HG03159 (cell line): ENCODE measurements around the gene ADCY2.

Experiments used
- ATAC-seq: cut with Tn5 transposase; IDR thresholded peaks from one replicate; pipeline ENCODE4 v1.9.1; 2021; ENCODE audit warnings: mild to moderate bottlenecking, moderate library complexity; ENCODE audit not compliant: unreplicated experiment

The ADCY2 gene

DNA sequence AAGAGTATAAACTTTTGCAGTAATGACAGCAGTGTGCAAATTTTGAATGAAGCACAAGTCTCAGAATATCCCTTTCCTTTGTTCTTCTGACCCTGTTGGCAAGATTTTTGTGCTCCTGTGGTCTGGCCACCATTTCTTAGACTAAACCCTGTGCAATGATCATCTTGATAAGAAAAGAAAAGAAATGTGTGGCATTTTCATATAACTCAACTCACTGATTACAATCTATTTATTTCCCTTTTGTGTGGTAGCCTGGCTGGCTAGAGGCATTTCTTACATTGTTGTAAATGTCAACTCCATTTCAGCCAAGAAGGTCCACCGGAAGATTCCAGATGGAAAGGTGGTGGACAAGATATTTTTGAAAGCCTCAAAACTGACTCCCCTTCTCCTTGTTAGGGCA, 41.9 kb downstream of the ADCY2 start:
- no peak for ATAC-seq

DNA sequence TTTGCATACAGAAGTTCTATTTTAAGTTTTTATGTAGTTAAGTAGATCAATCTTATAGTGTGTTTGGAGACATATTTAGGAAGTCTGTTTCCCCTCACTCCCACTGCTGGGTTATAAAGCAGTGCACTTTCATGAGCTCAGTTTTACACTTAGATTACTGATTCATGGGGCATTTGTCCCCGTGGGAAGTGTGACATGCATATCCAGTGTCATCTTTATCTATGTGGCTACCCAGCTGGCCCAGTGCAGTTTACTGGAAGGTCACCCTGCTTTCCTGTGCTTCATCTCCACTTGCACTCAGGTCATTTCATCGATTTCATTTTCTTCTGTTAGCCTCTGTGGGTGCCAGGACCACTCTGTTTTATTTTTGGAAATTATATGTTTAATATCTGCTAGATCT, 49.1 kb downstream of the ADCY2 start:
- ATAC-seq, result no peak

DNA sequence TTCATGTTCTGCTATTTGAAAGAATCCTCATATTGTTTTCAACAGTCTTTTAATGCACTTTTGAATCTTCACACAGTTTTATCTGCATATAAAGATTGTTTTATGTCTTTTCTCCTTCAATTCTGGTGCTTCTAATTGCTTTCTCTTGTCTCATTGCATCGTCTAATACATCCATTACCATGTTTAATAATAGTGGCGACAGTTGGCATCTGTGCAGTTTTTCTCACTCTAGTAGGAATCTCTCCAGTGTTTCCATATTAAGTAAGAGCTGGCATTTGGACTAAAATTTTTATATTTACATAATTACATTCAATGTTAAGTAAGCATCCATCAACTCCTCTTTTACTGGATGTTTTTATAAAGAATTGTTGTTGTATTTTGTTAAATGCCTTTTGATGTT, 49.9 kb downstream of the ADCY2 start:
- ATAC-seq, result no peak

DNA sequence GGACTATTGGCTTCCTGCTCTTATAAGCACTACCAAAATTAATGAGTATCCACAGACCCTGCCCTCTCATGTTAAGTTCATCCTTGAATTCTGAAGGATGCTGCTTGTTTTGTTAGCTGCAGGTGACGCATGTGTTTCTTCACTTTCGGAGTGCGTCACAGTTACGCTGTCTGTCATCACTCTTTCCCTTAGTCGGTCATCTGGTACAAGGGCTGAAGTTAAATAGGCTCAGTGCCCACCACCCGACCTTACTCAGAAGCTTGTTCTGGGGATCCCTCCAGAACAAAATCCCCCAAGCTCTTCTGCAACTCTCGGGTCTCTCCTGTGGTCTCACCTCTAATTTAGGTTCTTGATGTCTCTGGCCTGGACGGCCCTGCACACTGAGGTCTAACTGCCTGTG, 51.0 kb downstream of the ADCY2 start:
- ATAC-seq, result no peak

DNA sequence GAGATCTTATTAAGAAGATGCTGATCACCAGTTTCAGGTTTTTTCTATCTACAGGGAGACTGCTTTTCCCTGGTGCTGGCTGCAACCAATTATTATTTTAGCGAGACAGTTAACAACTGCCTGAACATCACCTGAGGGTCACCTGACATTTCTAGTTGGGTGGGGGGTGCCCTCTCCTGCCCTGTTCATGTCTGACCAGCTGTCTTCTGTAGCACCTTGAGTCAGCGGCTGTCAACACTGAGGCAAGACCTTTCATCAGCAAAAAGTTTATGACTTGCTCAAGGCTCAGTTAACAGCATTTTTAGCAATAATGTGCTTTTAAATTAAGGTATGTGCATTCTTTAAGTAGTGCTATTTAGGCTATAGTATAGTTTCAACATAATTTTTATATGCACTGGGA, 58.0 kb downstream of the ADCY2 start:
- ATAC-seq, result no peak

DNA sequence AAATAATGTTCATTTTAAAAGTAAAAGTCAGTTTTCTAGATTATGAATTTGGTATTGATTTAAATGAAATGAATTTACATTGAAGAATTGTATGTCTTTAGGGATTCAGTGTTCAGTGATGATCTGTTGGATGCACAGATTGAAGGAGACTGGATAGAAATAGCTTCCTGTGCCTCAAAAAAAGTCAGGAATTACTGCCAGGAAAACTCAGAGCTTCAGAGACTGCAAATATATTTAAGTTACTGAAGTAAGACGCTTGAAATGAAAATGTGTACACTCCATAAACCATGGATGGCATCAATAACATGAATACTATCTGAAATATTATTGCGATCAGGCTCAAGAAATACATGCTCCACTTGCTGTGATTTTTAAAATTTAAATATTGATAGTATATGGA, 60.3 kb downstream of the ADCY2 start:
- ATAC-seq, result no peak

DNA sequence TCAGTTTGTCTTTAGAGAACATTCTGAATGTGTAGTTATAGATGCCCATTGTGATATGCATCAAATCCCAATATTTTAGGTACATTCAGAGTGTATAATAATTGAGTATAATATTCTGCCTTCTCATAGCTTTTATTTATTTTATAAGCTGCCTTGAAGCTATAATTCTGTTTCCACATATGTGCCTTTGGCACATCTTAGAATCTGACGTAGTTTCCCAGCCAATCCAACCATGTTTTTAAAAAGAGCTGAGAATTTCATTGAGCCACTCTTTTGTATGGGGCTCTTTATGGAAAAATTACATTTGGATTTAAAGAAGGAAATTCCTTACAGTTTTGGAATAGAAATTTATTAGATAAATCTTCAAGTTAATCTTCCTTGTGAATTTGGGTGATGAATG, 65.4 kb downstream of the ADCY2 start:
- no peak for ATAC-seq

DNA sequence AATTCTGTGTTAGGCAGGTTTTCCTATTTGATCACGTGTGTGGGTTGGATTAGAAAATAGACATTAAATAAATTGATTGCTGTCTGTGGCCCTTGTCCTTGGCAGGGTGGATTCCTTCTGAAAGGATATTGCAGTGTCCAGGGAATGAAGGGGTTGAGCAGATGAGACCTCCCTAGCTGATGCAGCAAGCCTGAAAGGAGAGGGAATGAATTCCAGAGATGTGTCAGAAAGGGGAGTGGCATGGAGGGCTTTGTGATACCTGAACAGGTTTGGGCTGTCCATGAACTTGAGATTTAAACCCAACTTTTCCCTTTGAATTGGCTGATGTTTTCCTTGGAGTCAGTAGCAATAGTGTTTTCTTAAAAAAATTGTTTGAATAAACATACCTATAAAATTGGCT, 66.8 kb downstream of the ADCY2 start:
- no peak for ATAC-seq

DNA sequence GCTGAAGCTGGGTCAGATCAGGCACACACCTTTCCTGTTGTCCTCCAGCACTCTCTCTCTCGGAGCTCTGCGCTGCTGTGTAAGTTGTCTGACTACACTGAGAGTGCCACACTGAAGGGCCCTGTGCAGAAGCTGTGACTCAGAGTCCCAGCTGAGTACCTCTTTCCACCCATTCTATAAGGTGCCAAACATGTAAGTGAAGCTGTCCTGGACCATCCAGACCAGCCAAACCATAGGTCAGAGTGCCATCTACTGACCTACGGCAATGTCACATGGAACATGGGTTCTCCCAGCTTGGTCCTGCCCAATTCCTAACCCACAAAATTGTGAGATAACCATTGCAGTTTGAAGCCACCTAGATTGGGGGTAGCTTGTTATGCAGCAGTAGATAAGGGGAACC, 68.2 kb downstream of the ADCY2 start:
- ATAC-seq, result no peak

DNA sequence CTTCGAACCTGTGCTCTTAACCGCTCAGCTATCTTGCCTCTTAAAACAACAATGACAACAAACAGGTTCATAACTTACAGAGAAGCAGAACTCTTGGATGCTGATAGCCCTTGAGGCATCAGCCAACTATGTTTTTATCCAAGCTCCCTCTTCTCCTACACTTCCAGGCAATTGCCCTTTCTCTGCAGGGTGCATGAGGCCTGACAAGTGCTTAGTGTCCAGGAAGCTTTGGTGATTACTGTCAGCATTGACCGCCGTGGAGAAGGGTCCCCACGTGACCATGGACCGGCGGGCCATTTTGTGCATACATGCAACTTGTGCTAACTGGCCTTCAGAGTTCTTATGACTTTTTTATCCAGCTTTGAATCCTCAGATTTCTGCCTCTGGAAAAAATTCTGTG, 71.2 kb downstream of the ADCY2 start:
- ATAC-seq, result no peak

DNA sequence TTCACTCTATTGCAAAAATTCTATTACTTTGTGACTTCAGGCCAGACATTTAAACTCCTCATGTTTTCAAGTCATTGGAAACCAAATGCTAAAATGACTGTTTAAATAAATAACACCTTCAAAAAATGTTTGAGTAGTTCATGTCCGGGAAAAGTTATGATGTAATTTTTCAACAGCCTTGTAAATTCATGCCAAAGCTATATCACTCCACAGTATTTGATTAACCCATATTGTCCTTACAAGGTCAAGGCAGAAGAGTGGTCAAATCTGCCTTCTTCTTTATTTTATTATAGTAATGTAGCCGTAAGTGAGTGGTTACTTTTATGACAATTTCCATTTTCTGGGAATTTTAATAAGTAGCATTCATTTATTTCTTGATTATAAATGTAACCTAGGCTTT, 72.8 kb downstream of the ADCY2 start:
- ATAC-seq, result no peak

DNA sequence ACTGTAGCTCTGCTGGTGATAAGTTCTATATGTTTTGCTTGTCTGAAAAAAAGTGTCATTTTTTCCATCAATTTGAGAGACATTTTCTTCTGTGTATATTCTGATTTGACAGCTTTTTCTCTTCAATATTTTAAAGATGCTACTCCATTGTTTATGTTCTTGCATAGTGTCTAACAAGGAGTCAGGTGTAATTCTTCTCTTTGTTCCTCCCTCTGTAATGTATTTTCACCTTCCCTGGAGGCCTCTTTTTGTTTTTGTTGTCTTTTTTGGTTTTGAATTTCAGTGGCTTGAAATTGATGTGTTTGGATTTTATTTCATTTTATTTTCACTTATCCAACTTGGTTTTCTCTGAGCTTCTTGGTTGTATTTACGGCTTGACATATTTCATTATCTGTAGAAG, 75.8 kb downstream of the ADCY2 start:
- ATAC-seq, result no peak

DNA sequence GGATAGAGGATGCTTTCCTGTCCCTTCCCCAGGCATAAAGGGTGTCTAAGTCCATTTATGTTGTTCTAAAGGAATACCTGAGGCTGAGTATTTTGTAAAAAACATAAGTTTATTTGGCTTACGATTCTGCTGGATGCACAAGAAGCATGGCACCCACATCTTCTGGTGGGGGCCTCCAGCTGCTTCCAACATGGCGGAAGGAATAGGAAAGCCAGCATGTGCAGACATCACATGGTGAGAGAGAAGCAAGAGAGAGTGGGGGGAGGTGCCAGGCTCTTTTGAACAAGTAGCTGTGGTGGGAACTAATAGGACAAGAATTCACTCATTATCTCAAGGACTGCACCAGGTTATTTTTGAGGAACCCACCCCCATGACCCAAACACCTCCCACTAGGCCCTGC, 77.2 kb downstream of the ADCY2 start:
- ATAC-seq, result no peak

DNA sequence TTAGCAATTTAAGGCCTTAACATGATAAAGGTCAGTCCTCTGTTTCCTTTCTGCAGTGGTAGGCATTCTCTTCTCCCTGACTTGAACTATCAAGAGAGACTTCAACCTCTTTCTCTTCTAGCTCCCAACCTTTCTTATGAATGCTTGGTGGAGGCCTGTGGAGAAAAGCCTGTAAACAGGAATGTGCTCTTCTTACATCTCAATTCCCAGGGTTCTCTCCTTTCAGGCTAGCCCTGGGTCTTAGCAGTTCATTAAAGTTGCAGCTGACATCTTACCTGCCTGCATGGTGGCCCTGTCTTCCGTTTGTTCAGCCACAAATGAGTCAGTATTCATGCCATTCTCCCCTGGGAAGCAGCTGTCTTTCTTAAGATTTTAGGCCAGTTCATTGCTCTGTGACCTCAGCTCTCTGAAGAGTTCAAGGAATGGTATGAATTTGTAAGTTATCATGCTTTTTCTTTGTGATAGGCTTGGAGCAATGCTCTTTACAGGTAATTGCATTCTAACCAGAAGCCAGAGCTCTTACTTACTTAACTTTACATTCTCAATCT, 77.8 kb downstream of the ADCY2 start:
- ATAC-seq, result no peak

DNA sequence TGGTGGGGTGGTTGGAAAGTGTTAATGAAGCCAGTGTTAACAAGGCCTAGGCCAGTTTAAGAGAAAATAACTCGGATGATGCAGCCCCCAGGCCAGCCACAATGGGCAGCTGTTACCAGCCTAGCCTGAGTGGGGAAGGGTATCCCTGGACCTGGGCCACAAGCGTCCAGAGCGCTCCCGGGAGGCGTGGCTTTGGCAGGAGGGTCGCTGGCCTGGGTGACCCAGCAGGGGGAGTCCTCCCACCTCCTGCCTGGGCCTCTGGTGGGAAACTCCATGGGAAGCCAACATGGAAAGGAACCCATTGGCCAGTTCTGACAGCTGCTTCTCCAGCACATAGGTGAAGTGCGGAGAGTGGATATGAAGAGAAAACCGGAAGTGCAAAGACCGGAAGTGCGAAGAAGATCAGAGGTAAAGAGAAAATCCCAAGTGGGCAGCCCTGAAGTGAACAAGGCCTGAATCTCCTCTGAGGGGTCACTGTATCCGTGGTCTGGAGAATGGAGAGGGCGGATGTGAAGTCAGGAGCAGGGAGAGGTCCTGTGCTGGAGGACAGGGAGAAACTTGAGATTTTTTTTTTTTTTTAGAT, 79.0 kb downstream of the ADCY2 start:
- ATAC-seq, result no peak

DNA sequence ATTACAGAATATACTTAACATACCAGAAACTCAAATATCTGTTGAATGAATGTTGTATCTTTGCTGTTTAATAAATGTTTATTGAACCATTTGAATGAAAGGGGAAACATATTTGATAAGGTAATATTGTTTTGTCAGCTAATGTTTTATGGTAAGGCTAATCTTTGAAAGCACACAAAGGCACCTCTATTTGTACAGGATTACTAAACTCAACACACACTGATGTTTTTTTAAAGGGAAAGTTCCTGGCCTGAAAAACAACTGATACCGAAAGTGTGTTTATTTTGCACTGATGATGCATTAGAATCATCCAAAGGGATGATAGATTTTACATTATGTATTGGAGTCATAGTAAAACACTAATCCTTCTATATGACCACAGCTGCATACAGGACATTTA, 82.5 kb downstream of the ADCY2 start:
- ATAC-seq, result no peak

DNA sequence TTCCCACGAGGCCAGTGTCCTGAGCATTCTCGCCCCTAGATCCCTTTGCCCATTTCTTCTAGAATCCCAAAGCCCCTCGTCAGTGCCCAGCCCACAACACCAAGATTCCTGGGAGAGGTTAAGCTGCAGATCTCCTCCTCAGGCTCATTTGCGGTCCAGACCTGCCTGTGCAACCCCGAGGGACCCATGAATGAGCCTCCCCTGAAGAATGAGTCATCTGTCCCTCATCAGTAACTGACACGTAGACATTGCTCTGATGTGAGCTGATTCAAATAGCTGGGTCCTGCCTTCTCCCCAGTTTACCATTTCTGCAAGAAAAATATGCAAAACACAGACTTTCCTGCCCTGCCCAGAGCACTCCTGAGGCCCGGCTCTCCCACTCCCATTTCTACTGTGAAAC, 92.8 kb downstream of the ADCY2 start:
- no peak for ATAC-seq

DNA sequence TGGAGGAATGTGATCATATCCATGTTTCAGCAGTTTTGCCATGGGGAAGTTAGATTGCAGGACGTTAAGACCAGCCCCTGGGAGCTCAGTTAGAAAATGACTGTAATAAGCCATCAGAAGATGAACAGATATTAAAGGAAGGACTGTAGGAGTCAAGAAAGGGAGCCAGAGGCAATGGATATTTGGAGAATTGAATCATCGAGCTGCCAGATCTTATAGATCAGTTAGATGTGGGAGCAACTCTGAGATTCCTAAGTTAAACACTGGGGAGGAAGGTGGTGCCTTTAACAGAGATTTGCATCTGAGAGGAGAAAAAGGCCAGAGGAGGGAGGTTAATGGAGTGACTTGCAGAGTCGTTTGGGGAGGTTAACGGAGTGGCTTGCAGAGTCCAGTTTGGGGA, 96.4 kb downstream of the ADCY2 start:
- no peak for ATAC-seq

DNA sequence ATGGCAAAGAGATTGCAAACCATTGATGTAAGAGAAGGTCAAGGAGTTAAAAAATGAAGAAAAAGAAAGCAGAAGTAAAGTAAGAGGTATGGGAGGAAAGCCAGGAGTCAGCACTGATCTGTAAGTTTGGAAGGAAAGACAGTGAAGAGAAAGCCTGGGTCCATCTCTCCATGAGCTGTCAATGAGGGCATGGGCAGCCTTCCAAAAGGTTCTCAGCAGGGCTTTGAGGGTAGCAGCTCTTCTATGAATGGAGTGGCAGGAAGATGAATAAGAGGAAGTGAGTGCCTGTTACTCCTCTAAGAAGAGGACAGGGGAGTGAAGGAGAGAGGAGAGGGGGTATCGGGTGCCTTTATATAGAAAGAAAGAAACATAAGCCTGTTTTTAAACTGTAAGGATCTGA, 97.1 kb downstream of the ADCY2 start:
- no peak for ATAC-seq

DNA sequence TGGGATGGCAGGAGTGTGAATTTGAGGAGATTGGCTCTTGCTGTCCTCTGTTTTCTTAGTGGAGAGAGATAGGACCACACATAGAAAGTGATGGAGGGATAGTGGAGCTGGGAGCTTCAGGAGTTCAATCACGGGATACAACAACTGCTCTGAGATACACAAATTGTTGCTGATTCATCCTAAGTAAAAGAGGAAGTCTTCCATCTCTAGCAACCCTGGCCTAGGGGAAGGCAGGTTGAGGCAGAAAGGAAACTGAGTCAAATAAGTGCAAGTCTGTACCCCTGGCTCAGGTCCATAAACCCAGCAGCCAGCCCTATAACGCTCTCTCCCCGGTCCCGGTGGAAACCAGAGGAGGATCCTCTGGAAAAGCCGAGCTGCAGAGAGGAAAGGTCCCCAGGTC, 97.7 kb downstream of the ADCY2 start:
- no peak for ATAC-seq

DNA sequence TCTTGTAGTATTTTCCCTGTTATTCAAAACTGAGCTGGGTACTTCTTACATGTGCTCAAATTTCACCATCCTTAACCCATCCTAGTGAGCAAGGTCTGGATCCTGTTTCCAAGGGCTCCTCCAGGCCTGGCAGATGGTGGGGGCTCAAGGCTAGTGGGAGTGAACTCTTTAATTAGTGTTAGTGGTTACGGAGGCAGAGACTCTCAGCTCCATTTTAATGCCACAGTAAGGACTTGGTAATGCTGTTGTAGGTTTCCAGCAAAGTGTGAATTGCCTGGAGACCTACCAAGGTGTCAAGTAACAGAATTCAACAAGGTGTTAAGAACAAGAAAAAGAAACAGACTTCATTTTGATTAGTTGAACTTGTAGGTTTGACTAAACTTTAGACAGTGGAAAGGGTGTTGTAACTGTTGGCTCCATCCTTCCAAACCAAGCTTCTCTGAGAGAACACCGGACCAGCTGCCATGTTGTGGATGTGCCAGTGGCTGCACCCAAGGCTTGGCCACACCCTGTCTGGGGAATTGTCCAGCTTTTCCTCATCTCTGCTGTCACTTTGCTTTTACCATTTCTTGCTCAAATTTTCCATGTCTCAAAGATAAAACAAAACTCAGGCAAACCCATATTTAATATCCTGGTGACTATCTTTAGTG, 98.7 kb downstream of the ADCY2 start:
- no peak for ATAC-seq

DNA sequence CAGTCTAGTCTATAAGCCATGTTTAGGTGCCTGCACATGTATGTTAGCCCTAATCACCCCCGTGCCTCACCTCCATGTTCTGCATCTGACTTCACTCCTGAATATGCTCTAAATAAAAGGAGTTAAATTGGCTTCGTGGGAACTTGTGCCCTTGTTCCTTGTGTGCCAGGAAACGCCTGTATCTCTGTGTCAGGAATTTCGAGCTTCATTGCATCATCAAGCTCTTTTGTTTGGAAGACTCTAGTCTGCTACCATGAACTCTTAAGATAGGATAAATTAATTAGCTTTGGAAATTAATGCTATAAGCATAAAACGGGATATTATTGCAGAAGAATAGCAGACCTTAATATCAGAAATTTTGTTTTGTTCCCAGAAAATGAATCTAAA, 99.2 kb downstream of the ADCY2 start:
- ATAC-seq, result no peak

DNA sequence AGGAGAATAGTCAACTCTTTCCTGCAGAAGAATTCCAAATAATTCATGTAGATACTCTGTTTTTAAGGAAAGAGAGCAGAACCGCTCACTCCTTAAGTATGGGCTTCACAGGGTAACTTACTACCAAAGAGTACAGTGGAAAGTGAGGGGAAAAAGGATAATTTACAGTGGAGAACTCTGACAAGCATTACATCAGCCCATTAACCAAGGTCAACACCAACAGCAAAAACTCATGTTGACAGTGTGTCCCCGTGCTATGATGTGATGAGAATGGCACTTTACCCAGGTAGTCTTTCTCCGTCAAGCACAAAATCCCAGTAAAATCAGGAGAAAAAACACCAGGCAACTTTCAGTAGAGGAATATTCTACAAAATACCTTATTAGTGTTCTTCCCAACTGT, 104.3 kb downstream of the ADCY2 start:
- ATAC-seq, result no peak
